Measurements from ENCODE around the gene CDK12.
"Not testable (repeated sequence)": the region's sequence is repeated elsewhere in the genome, so short reads cannot be mapped to it uniquely, and the experiment has no call there.

Gene CDK12

DNA sequence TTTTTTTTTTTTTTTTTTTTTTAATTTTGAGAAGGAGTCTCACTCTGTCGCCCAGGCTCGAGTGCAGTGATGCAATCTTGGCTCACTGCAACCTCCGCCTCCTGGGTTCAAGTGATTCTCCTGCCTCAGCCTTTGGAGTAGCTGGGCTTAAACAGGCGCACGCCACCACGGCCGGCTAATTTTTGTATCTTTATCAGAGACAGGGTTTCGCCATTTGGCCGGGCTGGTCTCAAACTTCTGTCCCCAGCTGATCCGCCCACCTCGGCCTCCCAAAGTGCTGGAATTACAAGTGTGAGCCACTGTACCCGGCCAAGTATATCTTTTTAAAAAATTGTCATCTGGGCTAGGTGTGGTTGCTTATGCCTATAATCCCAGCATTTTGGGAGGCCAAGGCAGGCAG, 35.6 kb downstream of the CDK12 start:
- DNase-seq (ENCODE audit: low spot score); FAIRE-seq: not testable (repeated sequence)

DNA sequence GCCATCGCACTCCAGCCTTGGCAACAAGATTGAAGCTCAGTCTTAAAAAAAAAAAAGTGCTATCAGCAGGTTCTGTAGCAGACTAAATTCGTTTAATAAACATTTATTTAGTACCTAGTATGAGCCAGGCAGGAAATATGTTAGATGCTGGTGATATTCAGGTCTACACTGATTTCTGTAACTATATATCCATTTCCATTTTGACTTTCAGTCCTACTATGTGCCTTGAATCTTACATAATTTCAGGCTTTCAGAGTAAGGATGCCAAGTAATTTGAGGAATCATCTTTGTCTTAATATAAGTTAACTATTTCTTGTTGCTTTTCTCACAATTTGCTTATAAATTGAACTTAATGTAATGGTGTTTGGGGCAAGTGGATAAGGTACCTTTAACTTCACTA, 46.2 kb downstream of the CDK12 start:
- no peak for DNase-seq (ENCODE audit: low spot score)
- FAIRE-seq: no peak

DNA sequence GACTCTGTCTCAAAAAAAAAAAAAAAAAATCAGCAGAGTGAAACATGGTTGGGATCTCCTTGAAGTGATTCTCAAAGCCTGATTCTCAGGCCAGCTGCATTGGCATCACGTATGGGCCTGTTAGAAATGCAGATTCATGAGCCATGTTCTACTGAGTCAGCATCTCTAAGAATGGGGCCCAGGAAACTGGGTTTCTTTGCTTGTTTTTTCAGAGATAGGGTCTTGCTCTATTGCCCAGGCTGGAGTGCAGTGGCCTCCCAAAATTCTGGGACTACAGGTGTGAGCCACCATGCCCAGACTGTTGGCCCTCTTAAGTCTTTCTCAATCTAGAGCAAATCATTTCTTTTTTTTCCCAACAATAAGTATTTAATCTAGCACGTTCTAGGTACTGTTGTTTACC, 47.7 kb downstream of the CDK12 start:
- FAIRE-seq: no peak
- DNase-seq (ENCODE audit: low spot score): no peak

DNA sequence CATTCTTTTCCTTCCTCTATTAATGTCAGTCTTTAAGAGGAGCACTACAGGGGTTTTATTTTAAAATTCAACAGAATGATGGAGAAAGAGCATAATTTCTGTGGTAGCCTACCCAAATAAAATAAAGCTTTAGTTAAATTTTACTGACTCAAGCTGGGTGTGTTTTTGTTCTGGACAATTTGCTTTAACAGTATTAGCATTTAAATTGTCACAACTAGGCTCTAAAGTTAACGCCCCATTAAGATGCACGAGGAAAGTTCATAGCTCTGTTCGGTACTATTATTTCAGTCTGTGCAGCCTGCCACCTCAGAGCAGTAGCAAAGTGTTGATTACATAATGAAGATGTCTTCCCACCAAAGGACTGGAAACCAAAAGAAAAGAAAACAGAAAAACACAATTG, 52.0 kb downstream of the CDK12 start:
- FAIRE-seq: no peak
- DNase-seq (ENCODE audit: low spot score): no peak

DNA sequence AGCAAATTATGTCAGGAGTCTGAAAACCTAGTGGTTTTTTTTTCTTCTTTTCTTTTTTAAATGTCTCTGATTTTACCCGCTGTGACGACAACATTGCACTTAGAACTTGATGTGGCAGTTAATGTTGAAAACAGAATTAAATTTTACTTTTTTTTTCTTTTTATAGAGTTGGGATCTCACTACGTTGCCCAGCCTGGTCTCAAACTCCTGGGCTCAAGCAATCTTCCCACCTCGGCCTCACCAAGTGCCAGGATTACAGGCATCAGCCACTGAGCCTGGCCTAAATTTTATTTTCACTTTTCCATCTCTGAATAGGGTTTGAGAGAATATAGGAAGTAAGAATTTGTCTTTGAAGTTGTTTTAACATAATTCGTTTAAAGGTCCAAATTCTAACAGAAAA, 52.6 kb downstream of the CDK12 start:
- DNase-seq (ENCODE audit: low spot score): no peak
- FAIRE-seq: no peak

DNA sequence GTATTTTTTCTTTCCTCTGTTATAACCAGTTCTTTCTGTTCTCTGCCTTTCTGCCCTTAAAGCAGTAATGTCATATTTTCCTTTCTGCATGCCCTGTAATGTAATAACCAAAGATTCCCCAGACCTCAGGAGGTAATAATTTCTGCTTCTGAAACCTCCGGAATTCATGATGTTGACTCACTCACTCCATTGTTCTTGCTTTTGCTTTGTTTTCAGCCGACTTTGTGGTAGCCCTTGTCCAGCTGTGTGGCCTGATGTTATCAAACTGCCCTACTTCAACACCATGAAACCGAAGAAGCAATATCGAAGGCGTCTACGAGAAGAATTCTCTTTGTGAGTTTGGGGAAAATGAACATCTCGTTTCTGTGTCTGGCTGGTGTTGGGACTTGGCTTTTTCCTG, 55.9 kb downstream of the CDK12 start:
- no peak for DNase-seq (ENCODE audit: low spot score)
- FAIRE-seq: no peak

DNA sequence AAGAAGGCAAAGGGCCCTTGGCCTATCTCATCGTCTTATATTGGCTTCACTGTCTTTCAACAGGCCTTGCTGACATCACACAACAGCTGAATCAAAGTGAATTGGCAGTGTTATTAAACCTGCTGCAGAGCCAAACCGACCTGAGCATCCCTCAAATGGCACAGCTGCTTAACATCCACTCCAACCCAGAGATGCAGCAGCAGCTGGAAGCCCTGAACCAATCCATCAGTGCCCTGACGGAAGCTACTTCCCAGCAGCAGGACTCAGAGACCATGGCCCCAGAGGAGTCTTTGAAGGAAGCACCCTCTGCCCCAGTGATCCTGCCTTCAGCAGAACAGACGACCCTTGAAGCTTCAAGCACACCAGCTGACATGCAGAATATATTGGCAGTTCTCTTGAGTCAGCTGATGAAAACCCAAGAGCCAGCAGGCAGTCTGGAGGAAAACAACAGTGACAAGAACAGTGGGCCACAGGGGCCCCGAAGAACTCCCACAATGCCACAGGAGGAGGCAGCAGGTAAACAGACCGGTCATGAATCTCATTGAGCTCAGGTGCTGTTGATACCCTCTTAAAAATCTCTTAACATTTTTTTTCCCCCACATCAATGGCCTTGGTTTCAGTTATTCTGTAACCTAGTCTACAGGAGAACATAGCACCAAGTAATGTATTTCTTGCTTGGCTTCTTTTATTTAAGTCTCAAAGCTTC, 64.7 kb downstream of the CDK12 start:
- DNase-seq (ENCODE audit: low spot score): no peak
- FAIRE-seq: no peak

DNA sequence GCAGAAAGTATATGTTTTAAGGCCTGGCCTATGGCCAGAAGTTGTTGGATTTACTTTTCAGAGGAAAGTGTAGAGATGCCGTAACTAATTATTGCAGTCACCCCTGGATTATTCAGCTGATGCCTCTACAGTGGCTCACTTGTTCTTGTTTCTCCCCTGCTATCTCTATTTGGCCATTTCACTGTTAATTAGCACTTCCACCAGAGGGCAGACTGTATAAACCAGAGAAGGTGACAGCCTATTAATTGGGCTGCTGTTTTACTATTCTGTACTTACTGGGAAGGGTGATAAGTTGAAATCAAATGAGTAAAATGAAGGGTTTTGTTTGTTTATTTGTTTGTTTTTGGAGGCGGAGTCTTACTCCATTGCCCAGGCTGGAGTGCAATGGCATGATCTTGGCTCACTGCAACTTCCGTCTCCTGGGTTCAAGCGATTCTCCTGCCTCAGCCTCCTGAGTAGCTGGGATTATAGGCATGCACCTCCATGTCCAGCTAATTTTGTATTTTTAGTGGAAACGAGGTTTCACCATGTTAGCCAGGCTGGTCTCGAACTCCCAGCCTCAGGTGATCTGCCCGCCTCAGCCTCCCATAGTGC, 66.0 kb downstream of the CDK12 start:
- FAIRE-seq (no peak), DNase-seq (ENCODE audit: low spot score) (no peak)

DNA sequence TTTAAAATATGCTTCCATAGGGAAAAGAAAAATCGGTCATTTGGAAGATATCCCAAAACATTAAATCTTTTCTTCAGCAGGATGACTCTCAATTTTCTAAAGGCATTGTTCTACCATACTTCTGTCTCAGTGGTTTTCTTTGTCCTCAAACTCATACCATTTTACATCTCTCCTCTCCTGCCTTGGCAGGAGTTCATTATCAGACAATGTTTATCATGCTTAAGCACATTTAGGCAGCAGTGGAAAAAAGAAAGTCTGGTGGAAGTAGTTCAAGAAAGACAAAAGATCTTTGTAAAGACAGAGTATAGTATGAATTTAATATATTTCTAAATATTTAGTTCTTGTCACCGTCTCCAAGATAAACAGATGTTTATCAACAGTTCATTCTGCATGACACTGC, 68.2 kb downstream of the CDK12 start:
- FAIRE-seq (no peak), DNase-seq (ENCODE audit: low spot score) (no peak)

DNA sequence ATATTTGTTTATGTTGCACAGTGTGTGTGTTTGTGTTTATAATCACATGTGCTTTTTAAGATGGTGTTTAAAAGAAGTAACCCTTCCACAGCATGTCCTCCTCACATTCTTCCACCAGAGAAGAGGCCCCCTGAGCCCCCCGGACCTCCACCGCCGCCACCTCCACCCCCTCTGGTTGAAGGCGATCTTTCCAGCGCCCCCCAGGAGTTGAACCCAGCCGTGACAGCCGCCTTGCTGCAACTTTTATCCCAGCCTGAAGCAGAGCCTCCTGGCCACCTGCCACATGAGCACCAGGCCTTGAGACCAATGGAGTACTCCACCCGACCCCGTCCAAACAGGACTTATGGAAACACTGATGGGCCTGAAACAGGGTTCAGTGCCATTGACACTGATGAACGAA, 69.2 kb downstream of the CDK12 start:
- FAIRE-seq: no peak

DNA sequence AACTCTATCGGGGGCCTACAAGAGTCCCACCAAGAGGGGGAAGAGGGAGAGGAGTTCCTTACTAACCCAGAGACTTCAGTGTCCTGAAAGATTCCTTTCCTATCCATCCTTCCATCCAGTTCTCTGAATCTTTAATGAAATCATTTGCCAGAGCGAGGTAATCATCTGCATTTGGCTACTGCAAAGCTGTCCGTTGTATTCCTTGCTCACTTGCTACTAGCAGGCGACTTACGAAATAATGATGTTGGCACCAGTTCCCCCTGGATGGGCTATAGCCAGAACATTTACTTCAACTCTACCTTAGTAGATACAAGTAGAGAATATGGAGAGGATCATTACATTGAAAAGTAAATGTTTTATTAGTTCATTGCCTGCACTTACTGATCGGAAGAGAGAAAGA, 70.0 kb downstream of the CDK12 start:
- FAIRE-seq (no peak), DNase-seq (ENCODE audit: low spot score) (no peak)

More for the DNA sequence above, 69.2 kb downstream of the CDK12 start:
- no peak for DNase-seq (ENCODE audit: low spot score)

DNA sequence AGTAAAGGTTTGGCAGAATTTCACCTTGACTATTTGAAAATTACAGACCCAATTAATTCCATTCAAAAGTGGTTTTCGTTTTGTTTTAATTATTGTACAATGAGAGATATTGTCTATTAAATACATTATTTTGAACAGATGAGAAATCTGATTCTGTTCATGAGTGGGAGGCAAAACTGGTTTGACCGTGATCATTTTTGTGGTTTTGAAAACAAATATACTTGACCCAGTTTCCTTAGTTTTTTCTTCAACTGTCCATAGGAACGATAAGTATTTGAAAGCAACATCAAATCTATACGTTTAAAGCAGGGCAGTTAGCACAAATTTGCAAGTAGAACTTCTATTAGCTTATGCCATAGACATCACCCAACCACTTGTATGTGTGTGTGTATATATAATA, 72.6 kb downstream of the CDK12 start:
- no peak for FAIRE-seq
- DNase-seq (ENCODE audit: low spot score): no peak

DNA sequence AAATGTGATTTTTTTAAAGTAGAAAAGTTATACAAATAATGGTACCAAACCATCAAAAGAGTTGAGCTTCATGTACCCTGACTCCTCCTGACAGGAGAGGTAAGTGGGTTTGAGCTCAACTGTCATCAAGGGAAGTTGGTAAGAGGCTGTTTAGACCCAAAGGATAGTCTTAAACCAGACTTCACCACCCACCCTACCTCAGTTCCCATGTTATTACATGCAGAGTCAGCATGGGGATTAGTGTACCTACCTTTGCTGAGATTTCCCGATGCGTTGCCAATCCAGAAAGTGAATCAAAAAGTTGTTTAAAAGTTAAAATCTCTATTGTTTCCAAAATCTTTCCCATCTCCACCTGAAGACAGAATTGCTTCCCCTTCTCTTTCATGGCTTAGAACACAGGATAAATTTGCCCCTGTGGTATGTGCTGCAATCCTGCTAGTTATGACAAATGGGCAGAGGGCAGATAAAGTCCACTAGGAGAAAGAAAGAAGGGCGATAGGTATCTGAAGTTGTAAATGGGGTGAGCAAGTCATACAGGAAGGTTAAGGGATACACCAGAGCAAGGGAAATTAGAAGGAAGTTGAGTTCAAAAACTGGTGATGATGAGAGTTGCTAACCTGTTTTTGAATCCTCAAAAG, 73.6 kb downstream of the CDK12 start:
- DNase-seq (ENCODE audit: low spot score): no peak
- FAIRE-seq: no peak

DNA sequence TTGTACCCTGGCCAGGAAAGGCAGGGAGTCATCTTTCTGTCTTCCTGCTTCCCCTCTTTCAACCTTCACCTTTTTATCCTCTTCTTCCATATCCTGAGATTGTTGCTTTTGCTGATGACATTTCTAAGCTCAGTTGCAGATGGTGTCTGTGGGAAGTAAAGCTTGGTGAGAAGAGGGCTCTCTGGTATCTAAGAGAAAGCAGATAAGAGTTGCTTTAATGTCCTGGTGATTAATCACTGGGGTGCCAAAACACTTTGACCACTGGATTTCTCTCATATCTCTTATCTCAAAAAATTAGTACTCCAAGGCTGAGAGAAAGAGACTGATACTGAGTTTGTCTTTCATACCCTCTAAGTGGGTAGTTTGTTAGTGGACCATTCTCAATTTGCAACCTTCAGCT, 75.2 kb downstream of the CDK12 start:
- DNase-seq (ENCODE audit: low spot score) (no peak), FAIRE-seq (no peak)

DNA sequence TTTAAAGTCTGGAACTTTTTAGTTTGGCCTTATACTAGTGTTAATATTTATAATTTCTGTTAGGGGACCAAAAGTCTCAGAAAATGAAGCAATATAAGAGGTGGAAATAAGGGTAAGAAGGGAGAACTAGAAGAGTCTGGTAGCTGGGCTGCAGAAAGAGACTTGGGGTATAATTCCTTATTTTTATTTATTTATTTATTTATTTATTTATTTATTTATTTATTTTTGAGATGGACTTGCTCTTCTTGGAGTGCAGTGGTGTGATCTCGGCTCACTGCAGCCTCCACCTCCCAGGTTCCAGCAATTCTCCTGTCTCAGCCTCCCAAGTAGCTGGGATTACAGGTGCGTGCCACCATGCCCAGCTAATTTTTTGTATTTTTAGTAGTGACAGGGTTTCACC, 76.1 kb downstream of the CDK12 start:
- not testable (repeated sequence) for FAIRE-seq; DNase-seq (ENCODE audit: low spot score)

DNA sequence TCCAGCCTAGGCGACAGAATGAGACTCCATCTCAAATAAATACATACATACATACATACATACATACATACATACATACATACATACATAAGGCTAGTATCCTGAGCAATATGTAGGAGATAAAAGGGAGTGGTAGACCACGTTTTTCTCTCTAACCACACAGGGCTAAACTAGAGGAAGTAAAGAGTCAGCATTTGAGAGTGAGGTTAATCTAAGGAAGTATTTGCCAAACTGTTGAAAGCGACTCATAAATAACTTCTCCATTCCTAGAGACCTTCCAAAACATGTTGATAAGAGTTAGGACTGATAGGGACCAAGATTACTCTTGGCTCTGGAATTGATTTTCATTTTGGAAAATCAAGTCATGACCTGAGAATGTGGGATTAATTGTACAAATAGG, 77.6 kb downstream of the CDK12 start:
- DNase-seq (ENCODE audit: low spot score) (no peak), FAIRE-seq (no peak)

DNA sequence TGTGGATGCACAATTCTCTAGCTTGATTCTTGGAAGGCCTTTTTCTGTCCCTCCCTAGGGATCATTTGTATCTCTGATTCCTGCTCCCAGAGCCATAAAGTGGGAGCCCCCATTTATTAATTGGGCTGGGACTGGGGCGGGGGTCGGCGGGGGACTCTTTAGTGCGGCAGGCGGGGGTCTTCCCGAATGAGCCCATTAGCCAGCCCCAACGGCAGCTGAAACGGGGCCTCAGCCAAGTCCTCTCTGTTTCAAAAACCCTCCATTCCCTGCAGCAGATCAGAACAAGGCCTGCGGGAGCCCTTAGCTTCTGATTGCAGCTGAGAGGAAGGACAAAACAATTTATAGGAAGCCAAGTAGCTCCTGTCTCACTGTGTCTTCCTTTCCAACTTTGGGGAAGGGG, 79.3 kb downstream of the CDK12 start:
- no peak for DNase-seq (ENCODE audit: low spot score)
- FAIRE-seq: no peak

DNA sequence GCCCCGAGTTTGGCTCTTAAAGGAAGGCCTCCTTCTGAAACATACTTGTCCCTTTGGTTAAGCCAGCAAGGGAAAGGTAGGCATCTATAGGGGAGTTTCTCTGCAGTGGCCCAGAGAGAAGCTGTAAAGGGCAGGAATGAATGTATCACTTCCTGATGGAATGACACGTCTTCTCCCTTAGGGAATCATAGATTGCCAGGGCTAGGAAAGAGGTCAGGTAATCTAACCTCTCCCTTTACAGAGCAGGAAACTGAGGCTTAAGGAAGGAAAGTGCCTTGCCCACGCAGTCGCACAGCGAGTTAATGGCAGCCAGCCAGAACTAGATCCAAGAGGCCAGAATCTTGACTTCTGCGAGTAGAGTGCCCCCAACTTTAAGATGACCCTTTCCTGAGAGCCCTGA, 80.4 kb downstream of the CDK12 start:
- DNase-seq (ENCODE audit: low spot score) (no peak), FAIRE-seq (no peak)

DNA sequence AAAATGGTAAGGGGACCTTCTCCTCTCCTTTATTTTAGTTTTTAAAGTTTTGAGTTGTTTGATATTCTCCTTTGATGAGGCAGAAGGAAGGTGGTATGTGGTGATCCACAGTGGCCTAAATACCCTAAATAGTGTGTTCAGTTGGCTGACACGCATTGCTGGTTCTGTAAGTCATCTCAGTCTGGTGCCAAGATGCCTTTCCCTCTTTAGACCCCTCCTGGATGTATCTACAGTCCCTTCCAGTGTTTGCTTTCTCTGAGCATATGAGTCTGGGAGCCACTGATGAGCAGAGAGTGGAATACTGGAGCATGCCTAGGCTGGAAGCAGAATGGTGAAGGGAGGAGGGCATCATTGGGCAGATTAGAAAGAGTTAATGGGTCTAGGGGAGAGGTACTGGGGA, 81.9 kb downstream of the CDK12 start:
- DNase-seq (ENCODE audit: low spot score) (no peak), FAIRE-seq (no peak)

DNA sequence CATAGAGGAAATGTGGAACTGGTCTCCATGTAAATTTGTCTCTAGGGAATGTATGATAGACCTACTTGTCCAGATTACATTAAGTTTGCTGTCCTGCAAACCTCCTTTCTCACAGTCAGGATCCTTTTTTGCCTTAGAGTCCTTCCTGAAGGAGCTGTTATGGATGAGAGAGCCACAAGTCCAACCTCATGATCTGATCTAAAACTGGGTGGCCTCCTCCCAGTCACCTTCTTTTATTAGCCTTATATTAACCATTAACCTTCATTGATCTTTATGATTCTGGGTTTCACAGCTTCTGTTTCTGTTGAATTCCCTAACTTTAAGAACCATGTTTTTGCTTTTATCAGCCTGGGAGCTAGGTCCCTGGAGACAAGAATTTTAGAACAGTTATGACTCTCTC, 82.4 kb downstream of the CDK12 start:
- FAIRE-seq (no peak), DNase-seq (ENCODE audit: low spot score) (no peak)

DNA sequence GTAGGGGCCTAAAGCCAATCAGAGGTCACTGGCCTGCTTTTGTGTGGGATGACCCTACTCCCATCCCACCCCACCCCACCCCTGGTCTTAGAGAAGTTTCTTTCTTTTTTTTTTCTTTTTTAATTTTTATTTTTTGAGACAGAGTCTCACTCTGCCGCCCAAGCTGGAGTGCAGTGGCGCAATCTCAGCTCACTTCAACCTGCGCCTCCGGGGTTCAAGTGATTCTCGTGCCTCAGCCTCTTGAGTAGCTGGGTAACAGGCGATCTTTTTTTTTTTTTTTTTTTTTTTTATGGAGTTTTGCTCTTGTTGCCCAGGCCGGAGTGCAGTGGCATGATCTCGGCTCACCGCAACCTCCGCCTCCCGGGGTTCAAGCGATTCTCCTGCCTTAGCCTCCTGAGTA, 83.1 kb downstream of the CDK12 start:
- not testable (repeated sequence) for DNase-seq (ENCODE audit: low spot score); FAIRE-seq

DNA sequence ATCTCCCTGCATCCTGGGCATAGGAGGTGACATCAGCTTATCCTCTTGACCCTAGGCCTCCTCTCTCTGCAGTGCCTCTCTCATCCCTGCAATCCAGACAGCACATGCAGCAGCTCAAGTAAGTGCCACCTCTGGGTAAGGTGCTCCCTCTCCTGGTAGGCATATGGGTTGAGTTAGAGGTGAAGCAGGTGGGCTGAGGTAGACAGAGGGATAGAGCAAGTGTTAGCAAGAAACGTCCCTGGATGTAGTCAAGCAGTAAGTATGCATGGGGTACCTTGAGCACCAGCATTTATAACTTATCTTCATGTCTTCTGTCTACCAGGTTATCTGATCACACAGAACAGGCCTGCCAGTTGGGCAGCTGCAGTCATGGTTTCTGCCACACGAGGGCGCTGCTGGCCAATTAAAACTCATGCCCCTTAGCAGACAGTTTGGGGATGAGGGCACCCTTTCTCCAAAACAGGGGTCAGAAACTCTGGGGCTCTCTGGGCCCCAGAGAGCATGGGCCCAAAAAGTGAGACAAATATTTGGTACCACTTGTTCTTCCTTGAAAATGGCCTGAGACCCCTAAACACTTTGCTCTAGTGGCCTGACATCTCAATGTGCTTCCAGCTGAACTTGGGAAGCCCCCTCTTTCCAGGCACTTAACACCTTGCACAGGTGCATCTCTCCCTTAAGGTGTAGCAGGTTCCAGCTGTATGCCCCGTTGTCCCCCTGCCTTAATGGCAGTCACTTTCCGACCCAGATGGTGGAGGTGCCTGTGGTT, 86.6 kb downstream of the CDK12 start:
- FAIRE-seq (no peak), DNase-seq (ENCODE audit: low spot score) (peak; percentile 22)

Measured in RCC 7860 (cell line).